GM12878 (cell line): ENCODE measurements around the gene RTN4RL1. TPM values are rescaled to one million over a fixed set of nuclear protein-coding genes. Genes with fewer than 3 reads are reported as not detected.
"Not testable (repeated sequence)": the region's sequence is repeated elsewhere in the genome, so short reads cannot be mapped to it uniquely, and the experiment has no call there.

Experiments used
- ATAC-seq: fragments of 200-7000 bp; cut with Tn5 transposase; 3 replicates; pipeline ENCODE4 v1.9.1; 2020; ENCODE audit warnings: mild to moderate bottlenecking, moderate library complexity
- BruUV-seq: library from RNA; stranded (reverse); fragments of 400-500 nt; replicated peaks from 2 replicates; lab custom pipeline; 2021; lab: Mats Ljungman, UMichigan
- CTCF ChIA-PET: fragments of 300-600 bp; sonication (Branson Sonifier 250); formaldehyde crosslinking; extraction: SDS; loops from one replicate; lab custom pipeline; 2021; ENCODE audit warnings: inconsistent platforms; lab: Yijun Ruan, JAX
- POLR2A ChIA-PET: fragments of 350-600 bp; formaldehyde crosslinking; extraction: SDS; loops from one replicate; lab custom pipeline; 2021; ENCODE audit warnings: inconsistent platforms; lab: Charles Lee
- RAD21 ChIA-PET: fragments of 300-600 bp; sonication (Branson Sonifier 250); formaldehyde crosslinking; loops from one replicate; lab custom pipeline; 2023; ENCODE audit warnings: antibody characterized with exemption; ENCODE audit not compliant: unreplicated experiment; lab: Charles Lee
- SMC1A ChIA-PET: fragments of 300-600 bp; sonication (Branson Sonifier 250); formaldehyde crosslinking; loops from one replicate; lab custom pipeline; 2023; ENCODE audit not compliant: unreplicated experiment, uncharacterized antibody; lab: Charles Lee
- DNase-seq: peaks from one replicate; pipeline ENCODE4 v3.0.0-alpha.2; 2011; ENCODE audit warnings: low read depth, low spot score
- FAIRE-seq: peaks from 3 replicates; lab custom pipeline; 2011; peaks lifted over from hg19 to GRCh38; lab: Jason Lieb, UNC
- H2AFZ ChIP-seq: 2 replicates; pipeline ENCODE4 v1.6.0; 2011; ENCODE audit warnings: low read depth, low read length, control low read depth; ENCODE audit not compliant: control insufficient read depth
- H3K27ac ChIP-seq: 2 replicates; pipeline ENCODE4 v1.5.1; 2011; ENCODE audit warnings: control low read depth; ENCODE audit not compliant: control insufficient read depth, insufficient read depth
- H3K27me3 ChIP-seq, 2 experiments: replicated peaks in 1 of 2; 2 replicates each; pipeline versions ENCODE4 v1.6.0 to v1.6.1; 2011; ENCODE audit warnings: low read length in 1 of 2; ENCODE audit not compliant: control insufficient read depth in 2 of 2, insufficient read depth in 2 of 2
- H3K36me3 ChIP-seq, 2 experiments: 2 replicates each; pipeline ENCODE4 v1.5.1; 2011; ENCODE audit warnings: low read length in 1 of 2; ENCODE audit not compliant: control insufficient read depth in 2 of 2, insufficient read depth in 2 of 2
- H3K4me1 ChIP-seq: 2 replicates; pipeline ENCODE4 v1.6.1; 2011; ENCODE audit warnings: mild to moderate bottlenecking, low read length, moderate library complexity, mixed read lengths; ENCODE audit not compliant: control insufficient read depth, insufficient read depth
- H3K4me2 ChIP-seq: 2 replicates; pipeline ENCODE4 v1.6.0; 2011; ENCODE audit warnings: control low read depth; ENCODE audit not compliant: control insufficient read depth, insufficient read depth
- H3K4me3 ChIP-seq: fragments of 200-600 bp; sonication (generic); 2 replicates; pipeline ENCODE4 v1.5.1; 2016
- H3K79me2 ChIP-seq: 2 replicates; pipeline ENCODE4 v1.6.0; 2011; ENCODE audit warnings: low read length; ENCODE audit not compliant: control insufficient read depth, insufficient read depth
- H3K9ac ChIP-seq: 2 replicates; pipeline ENCODE4 v1.8.0; 2011; ENCODE audit warnings: low read length, control low read depth, mixed read lengths; ENCODE audit not compliant: control insufficient read depth, insufficient read depth
- H3K9me3 ChIP-seq: replicated peaks from 3 replicates; pipeline ENCODE4 v1.5.1; 2011; ENCODE audit warnings: mild to moderate bottlenecking, low read length; ENCODE audit not compliant: control insufficient read depth, insufficient read depth
- H4K20me1 ChIP-seq: 2 replicates; pipeline ENCODE4 v1.6.0; 2011; ENCODE audit not compliant: control insufficient read depth, insufficient read depth
- CBX3 ChIP-seq: fragments of 200-600 bp; sonication (generic); IDR thresholded peaks from 2 replicates; pipeline ENCODE4 v1.6.1; 2016; ENCODE audit warnings: low read depth, borderline replicate concordance
- CEBPB ChIP-seq, 2 experiments: fragments of 150-350 bp in 1 of 2; IDR thresholded peaks; 2 replicates each; pipeline ENCODE4 v1.6.1; 2012 to 2014; ENCODE audit warnings: low read depth in 2 of 2, low read length in 2 of 2, borderline replicate concordance in 1 of 2, inconsistent platforms in 1 of 2
- DPF2 ChIP-seq: fragments of 450-650 bp; IDR thresholded peaks from 2 replicates; pipeline ENCODE4 v1.6.1; 2017; ENCODE audit warnings: mild to moderate bottlenecking
- EP300 ChIP-seq, 2 experiments: fragments of 150-350 bp in 1 of 2; IDR thresholded peaks; 2 replicates each; pipeline ENCODE4 v1.6.1; 2011 to 2012; ENCODE audit warnings: low read depth in 2 of 2, low read length in 2 of 2, borderline replicate concordance in 1 of 2, improper control_type of control experiment in 1 of 2, inconsistent platforms in 1 of 2; ENCODE audit not compliant: control insufficient read depth in 1 of 2
- ESRRA ChIP-seq: IDR thresholded peaks from 2 replicates; pipeline ENCODE4 v1.6.1; 2012; ENCODE audit warnings: mild to moderate bottlenecking, low read length, improper control_type of control experiment
- KAT2A ChIP-seq: conservative IDR thresholded peaks from 2 replicates; pipeline ENCODE4 v1.6.1; 2011; ENCODE audit warnings: low read depth, low read length; ENCODE audit not compliant: control insufficient read depth
- LARP7 ChIP-seq: fragments of 450-650 bp; IDR thresholded peaks from 2 replicates; pipeline ENCODE4 v1.6.1; 2017; ENCODE audit warnings: mild to moderate bottlenecking
- MEF2B ChIP-seq: fragments of 450-650 bp; IDR thresholded peaks from 2 replicates; pipeline ENCODE4 v1.6.1; 2018; ENCODE audit warnings: mild to moderate bottlenecking, moderate library complexity; ENCODE audit not compliant: partially characterized antibody, poor library complexity, severe bottlenecking
- MTA2 ChIP-seq: fragments of 450-650 bp; IDR thresholded peaks from 2 replicates; pipeline ENCODE4 v1.6.1; 2016; ENCODE audit warnings: low read depth, mild to moderate bottlenecking, moderate library complexity
- MYC ChIP-seq: IDR thresholded peaks from 2 replicates; pipeline ENCODE4 v1.6.1; 2011; ENCODE audit warnings: mild to moderate bottlenecking, low read length, moderate library complexity, inconsistent platforms; ENCODE audit not compliant: insufficient read depth, insufficient replicate concordance, insufficient read length, severe bottlenecking
- NFIC ChIP-seq: IDR thresholded peaks from 2 replicates; pipeline ENCODE4 v1.6.1; 2012; ENCODE audit warnings: low read depth, mild to moderate bottlenecking, inconsistent platforms, low read length, moderate library complexity
- RFX5 ChIP-seq: IDR thresholded peaks from 2 replicates; pipeline ENCODE4 v1.6.1; 2011; ENCODE audit warnings: low read depth, low read length, improper control_type of control experiment
- SMAD1 ChIP-seq: fragments of 450-650 bp; IDR thresholded peaks from 2 replicates; pipeline ENCODE4 v1.6.1; 2018; ENCODE audit warnings: mild to moderate bottlenecking, low read depth; ENCODE audit not compliant: partially characterized antibody
- STAT3 ChIP-seq: IDR thresholded peaks from 2 replicates; pipeline ENCODE4 v1.6.1; 2011; ENCODE audit warnings: low read depth, low read length, improper control_type of control experiment
- TARDBP ChIP-seq: IDR thresholded peaks from 2 replicates; pipeline ENCODE4 v1.6.1; 2016; ENCODE audit warnings: borderline replicate concordance
- WGBS: methylation state at CpG from one replicate; pipeline ENCODE4 v1.1.6; 2016; ENCODE audit warnings: low lambda C conversion rate; ENCODE audit not compliant: insufficient replicate concordance, insufficient coverage; ENCODE audit errors: missing lambda C conversion rate; 5-methylcytosine and 5-hydroxymethylcytosine counted together
- in situ Hi-C: fragments of 300-500 bp; cut with MboI; formaldehyde crosslinking; loops from 9 replicates; pipeline ENCODE4 v1.14.3; 2018; ENCODE audit warnings: mixed read lengths
- intact Hi-C: fragments of 100-400 bp; cut with micrococcal nuclease; formaldehyde crosslinking; loops from one replicate; pipeline ENCODE4 v1.14.2; 2022; ENCODE audit not compliant: unreplicated experiment
- polyA plus RNA-seq, 11 experiments: library from polyadenylated mRNA; depleted of rRNA in 4 of 11; unstranded in 6 of 11; stranded (reverse) in 5 of 11; fragments of >200 nt; fragmentation: Nextera tagmentation in 4 of 11; fragmentation: Illumina TruSeq in 1 of 11; extraction: Ambion mirVana in 4 of 11; extraction: Trizol in 1 of 11; gene quantifications; 1 replicate in 1 of 11; 2 replicates in 10 of 11; pipeline versions ENCODE4 v1.2.1 to v1.2.3, GENCODE V29; 2011 to 2016; ENCODE audit warnings: inconsistent platforms in 2 of 11, missing spikeins in 2 of 11, low read depth in 1 of 11
- total RNA-seq, 4 experiments: library from RNA; depleted of rRNA in 3 of 4; stranded (reverse); fragments of >200 nt in 3 of 4; fragmentation: Illumina TruSeq in 1 of 4; extraction: Trizol in 1 of 4; gene quantifications; 2 replicates each; pipeline versions ENCODE4 v1.2.1 to v1.2.3, GENCODE V29; 2013 to 2021

Gene RTN4RL1
- total and polyA plus RNA-seq, 10 of the 15 experiments (the other 5 are each of a cell fraction or from before 2014, with no cell fraction given) = 0.08 to 0.11 (median 0.10) TPM; not detected in 7

DNA sequence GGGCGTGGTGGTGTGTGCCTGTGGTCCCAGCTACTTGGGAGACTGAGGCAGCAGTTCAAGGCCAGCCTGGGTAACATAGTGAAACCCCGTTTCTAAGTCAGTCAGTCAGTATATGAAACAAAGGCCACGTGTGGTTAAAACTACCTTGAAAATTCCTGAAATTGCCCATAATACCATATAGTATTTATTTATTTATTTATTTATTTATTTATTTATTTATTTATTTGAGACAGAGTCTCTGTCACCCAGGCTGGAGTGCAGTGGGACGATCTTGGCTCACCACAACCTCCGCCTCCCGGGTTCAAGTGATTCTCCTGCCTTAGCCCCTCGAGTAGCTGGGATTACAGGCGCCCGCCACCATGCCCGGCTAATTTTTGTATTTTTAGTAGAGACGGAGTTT is 129.7 kb downstream of the RTN4RL1 start:
- FAIRE-seq, DNase-seq, POLR2A ChIA-PET, H3K4me2 ChIP-seq, H2AFZ ChIP-seq, H3K79me2 ChIP-seq, H3K4me3 ChIP-seq, H4K20me1 ChIP-seq, intact Hi-C loops, in situ Hi-C loops, H3K27me3 ChIP-seq, ATAC-seq, H3K27ac ChIP-seq, BruUV-seq, H3K9me3 ChIP-seq, H3K9ac ChIP-seq: not testable (repeated sequence)
- CTCF ChIA-PET = interaction anchor here (1.4 kb wide), 1 partner anchor 174 kb away, joined by 7 read pairs; no protein-coding TSS in a partner anchor
- peaks cover 15 to 32% of the 10 kb centered on the region in 2 experiments; a peak in 3 of 4 replicates for H3K36me3 ChIP-seq
- 98% methylated on average over 11 of the region's 11 CpGs for WGBS
- peaks cover 17% of the 10 kb centered on the region for H3K4me1 ChIP-seq
- RAD21 ChIA-PET = interaction anchor here (0.7 to 0.8 kb wide), 2 partner anchors 10 to 175 kb away, joined by 3 read pairs; no protein-coding TSS in a partner anchor
- SMC1A ChIA-PET = interaction anchor here (1.0 kb wide), 1 partner anchor 174 kb away, joined by 3 read pairs; no protein-coding TSS in a partner anchor

DNA sequence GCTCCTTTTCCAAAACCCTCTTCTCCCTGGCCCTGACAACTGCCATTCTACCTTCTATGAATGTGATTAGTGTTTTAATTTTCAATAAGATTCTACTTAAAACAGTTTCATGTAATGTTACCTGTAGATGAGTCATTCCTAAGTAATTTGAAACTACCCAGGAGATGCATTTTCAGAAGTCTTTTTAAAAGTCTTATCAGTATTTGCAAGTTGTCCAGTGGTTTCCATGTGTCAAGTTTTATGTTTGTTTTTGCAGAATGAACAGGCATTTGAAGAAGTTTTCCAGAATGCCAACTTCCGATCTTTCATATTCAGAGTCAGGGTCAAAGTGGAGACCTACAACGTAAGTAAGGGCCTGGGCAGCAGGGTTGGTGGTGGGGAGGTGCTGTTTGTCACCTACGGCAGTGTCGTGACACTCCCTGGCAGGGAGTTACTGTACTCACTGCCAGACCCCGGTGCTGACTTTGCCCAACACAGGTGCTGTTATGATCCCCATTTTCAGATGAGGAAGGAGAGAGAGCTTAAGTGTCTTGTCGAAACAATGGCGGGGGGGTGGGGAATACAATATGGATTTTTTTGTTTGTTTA is 130.3 kb downstream of the RTN4RL1 start:
- DNase-seq = no peak
- Histone ChIP-seq H3K27me3 (no peaks in the 10 kb centered on the region), H4K20me1 (no peaks in the 10 kb centered on the region), H3K9ac (no peak overlapping the region), H3K4me3 (no peak overlapping the region), H3K9me3 (no peaks in the 10 kb centered on the region), H3K79me2 (no peaks in the 10 kb centered on the region), H3K27ac (no peak overlapping the region), H2AFZ (no peak overlapping the region), H3K4me2 (no peak overlapping the region), H3K4me1 (peaks cover 17% of the 10 kb centered on the region), H3K36me3 (peaks cover 15 to 33% of the 10 kb centered on the region in 2 experiments; a peak in 3 of 4 replicates)
- in situ Hi-C loops = no loop called here
- FAIRE-seq = no peak
- BruUV-seq = no TSS peak
- POLR2A ChIA-PET = no interaction called here
- no peak for ATAC-seq
- over 99% methylated on average over 7 of the region's 7 CpGs for WGBS
- intact Hi-C loops = no loop called here
- SMC1A ChIA-PET = no interaction called here
- RAD21 ChIA-PET = no interaction called here
- CTCF ChIA-PET = no interaction called here
- no peak for TF ChIP-seq EP300 (IDR thresholded peaks at IDR 0.05; ENCODE audit: borderline replicate concordance in 1 of 2, control insufficient read depth in 1 of 2, low read depth in 2 of 2, low read length in 2 of 2)
- no peak for TF ChIP-seq MTA2
- TF ChIP-seq NFIC = no peak
- no peak for TF ChIP-seq ESRRA
- TF ChIP-seq CEBPB (IDR thresholded peaks at IDR 0.05; ENCODE audit: borderline replicate concordance in 1 of 2, low read depth in 2 of 2, low read length in 2 of 2) = no peak
- no peak for TF ChIP-seq MEF2B
- TF ChIP-seq LARP7 = no peak
- TF ChIP-seq KAT2A = no peak
- TF ChIP-seq TARDBP = no peak
- TF ChIP-seq RFX5 = no peak
- no peak for TF ChIP-seq DPF2
- TF ChIP-seq STAT3 = no peak
- no peak for TF ChIP-seq CBX3
- TF ChIP-seq SMAD1 = no peak
- TF ChIP-seq MYC = no peak
